Type B pancreatic cell (in vitro differentiated cells): ENCODE data around the gene CYBB. TPM values are rescaled to one million over a fixed set of nuclear protein-coding genes. Genes with fewer than 3 reads are reported as not detected.

Source experiments
- DNase-seq: peaks from one replicate; pipeline ENCODE4 v3.0.0; 2021; ENCODE audit warnings: mixed read lengths; ENCODE audit not compliant: unreplicated experiment; ENCODE audit errors: extremely low spot score
- H3K27ac Mint-ChIP-seq: 2 replicates; pipeline ENCODE4 v1.8.0; 2021; ENCODE audit warnings: mild to moderate bottlenecking, mixed read lengths
- H3K27me3 Mint-ChIP-seq: 2 replicates; pipeline ENCODE4 v1.8.0; 2021; ENCODE audit warnings: mixed read lengths
- H3K36me3 Mint-ChIP-seq: 2 replicates; pipeline ENCODE4 v1.8.0; 2021; ENCODE audit warnings: mixed read lengths
- H3K4me1 Mint-ChIP-seq: one replicate; pipeline ENCODE4 v1.8.0; 2021; ENCODE audit warnings: mixed read lengths; ENCODE audit not compliant: unreplicated experiment
- H3K4me3 Mint-ChIP-seq: 2 replicates; pipeline ENCODE4 v1.8.0; 2021; ENCODE audit warnings: mild to moderate bottlenecking, mixed read lengths
- H3K9me3 Mint-ChIP-seq: 2 replicates; pipeline ENCODE4 v1.8.0; 2021; ENCODE audit warnings: mixed read lengths
- CTCF ChIP-seq: fragments of 200-600 bp; sonication (generic); conservative IDR thresholded peaks from 2 replicates; pipeline ENCODE4 v1.5.0; 2021; ENCODE audit warnings: antibody characterized with exemption, mild to moderate bottlenecking
- total RNA-seq: library from RNA; stranded (reverse); gene quantifications from 2 replicates; pipeline ENCODE4 v1.2.1, GENCODE V29; 2021; ENCODE audit warnings: low replicate concordance

CYBB gene
- total RNA-seq, 1 donor from 2014 or later: 0.17 TPM

GRCh38 chrX:37783305-37783704, 3.4 kb downstream of the CYBB start:
- Mint-ChIP-seq H3K4me1 (no peaks in the 10 kb centered on the region), H3K27ac (no peak overlapping the region), H3K27me3 (no peaks in the 10 kb centered on the region), H3K4me3 (no peak overlapping the region), H3K9me3 (no peaks in the 10 kb centered on the region), H3K36me3 (no peaks in the 10 kb centered on the region)
- no peak for TF ChIP-seq CTCF
- no peak for DNase-seq

- Mint-ChIP-seq H3K27ac (no peak overlapping the region), H3K4me3 (no peak overlapping the region), H3K36me3 (no peaks in the 10 kb centered on the region), H3K27me3 (no peaks in the 10 kb centered on the region), H3K4me1 (no peaks in the 10 kb centered on the region), H3K9me3 (no peaks in the 10 kb centered on the region)
- no peak for TF ChIP-seq CTCF
- DNase-seq: no peak
These were observed 5.7 kb downstream of the CYBB start for GRCh38 chrX:37785569-37785968.

GRCh38 chrX:37786624-37787422, 7.0 kb downstream of the CYBB start:
- TF ChIP-seq CTCF: no peak
- Mint-ChIP-seq H3K4me3 (no peak overlapping the region), H3K9me3 (no peaks in the 10 kb centered on the region), H3K27me3 (no peaks in the 10 kb centered on the region), H3K27ac (no peak overlapping the region), H3K4me1 (no peaks in the 10 kb centered on the region), H3K36me3 (no peaks in the 10 kb centered on the region)
- no peak for DNase-seq

- Mint-ChIP-seq H3K27me3 (no peaks in the 10 kb centered on the region), H3K36me3 (no peaks in the 10 kb centered on the region), H3K4me3 (no peak overlapping the region), H3K9me3 (no peaks in the 10 kb centered on the region), H3K27ac (no peak overlapping the region), H3K4me1 (no peaks in the 10 kb centered on the region)
- no peak for DNase-seq
- TF ChIP-seq CTCF: no peak
These were observed 7.6 kb downstream of the CYBB start for GRCh38 chrX:37787423-37787869.

GRCh38 chrX:37796310-37796709, 16.5 kb downstream of the CYBB start:
- H3K4me3 Mint-ChIP-seq: no peak overlapping the region
- DNase-seq: no peak
- no peaks in the 10 kb centered on the region for H3K9me3 Mint-ChIP-seq
- no peak overlapping the region for H3K27ac Mint-ChIP-seq
- H3K4me1 Mint-ChIP-seq: peaks cover 7% of the 10 kb centered on the region
- no peak for TF ChIP-seq CTCF
- no peaks in the 10 kb centered on the region for H3K36me3 Mint-ChIP-seq
- no peaks in the 10 kb centered on the region for H3K27me3 Mint-ChIP-seq
